ENCODE measurements around the gene ATP8A2.

ATP8A2 gene

GRCh38 chr13:25963674-25964073, 591.9 kb downstream of the ATP8A2 start:
- no peak for TF ChIP-seq CTCF (IDR thresholded peaks at IDR 0.05)
- H3K27ac ChIP-seq = no peak overlapping the region
- DNase-seq (ENCODE audit: low spot score) = no peak
- no peak overlapping the region for H3K4me3 ChIP-seq

- Histone ChIP-seq H3K4me3 (no peak overlapping the region), H3K27ac (no peak overlapping the region)
- no peak for TF ChIP-seq CTCF (IDR thresholded peaks at IDR 0.05)
These were observed 593.8 kb downstream of the ATP8A2 start for GRCh38 chr13:25965596-25965995.

GRCh38 chr13:25966086-25966485, 594.3 kb downstream of the ATP8A2 start:
- H3K4me3 ChIP-seq = no peak overlapping the region
- H3K27ac ChIP-seq = no peak overlapping the region
- no peak for DNase-seq (ENCODE audit: low spot score)
- no peak for TF ChIP-seq CTCF (IDR thresholded peaks at IDR 0.05)

More at GRCh38 chr13:25965596-25965995, 593.8 kb downstream of the ATP8A2 start:
- DNase-seq (ENCODE audit: low spot score) = no peak

- no peak overlapping the region for H3K4me3 ChIP-seq
- DNase-seq (ENCODE audit: low spot score) = no peak
- TF ChIP-seq CTCF (IDR thresholded peaks at IDR 0.05) = no peak
- H3K27ac ChIP-seq = no peak overlapping the region
These were observed 595.4 kb downstream of the ATP8A2 start for GRCh38 chr13:25967144-25967543.

GRCh38 chr13:25971047-25971446, 599.3 kb downstream of the ATP8A2 start:
- H3K4me3 ChIP-seq = no peak overlapping the region
- TF ChIP-seq CTCF (IDR thresholded peaks at IDR 0.05) = no peak
- no peak for DNase-seq (ENCODE audit: low spot score)
- H3K27ac ChIP-seq = no peak overlapping the region

- DNase-seq (ENCODE audit: low spot score) = no peak
- no peak for TF ChIP-seq CTCF (IDR thresholded peaks at IDR 0.05)
- no peak overlapping the region for H3K4me3 ChIP-seq
- no peak overlapping the region for H3K27ac ChIP-seq
These were observed 599.8 kb downstream of the ATP8A2 start for GRCh38 chr13:25971459-25972145.

- Histone ChIP-seq H3K4me3 (no peak overlapping the region), H3K27ac (no peak overlapping the region)
- no peak for DNase-seq (ENCODE audit: low spot score)
- TF ChIP-seq CTCF (IDR thresholded peaks at IDR 0.05) = no peak
These were observed 601.3 kb downstream of the ATP8A2 start for GRCh38 chr13:25973085-25973484.

Measured in coronary artery (tissue), 2 donors.